Ovary (tissue), 9 donors: Measurements from ENCODE around the gene MIS12. TPM values are rescaled to one million over a fixed set of nuclear protein-coding genes. Genes with fewer than 3 reads are reported as not detected.

Source experiments
- DNase-seq, 5 donors: peaks; one replicate each; pipeline ENCODE4 v3.0.0-alpha.2; 2019 to 2020
- H3K27ac ChIP-seq, 2 donors: fragments of 200-600 bp; one replicate each; pipeline versions ENCODE4 v1.5.1 to v1.8.0; 2019 to 2022
- H3K27me3 ChIP-seq: fragments of 200-600 bp; one replicate; pipeline ENCODE4 v1.8.0; 2022
- H3K36me3 ChIP-seq: fragments of 200-600 bp; sonication (generic); one replicate; pipeline ENCODE4 v1.5.1; 2019
- H3K4me1 ChIP-seq: one replicate; pipeline ENCODE4 v1.8.1; 2013; ENCODE audit warnings: mild to moderate bottlenecking, moderate library complexity; ENCODE audit not compliant: insufficient read depth
- H3K4me3 ChIP-seq: fragments of 200-600 bp; sonication (generic); one replicate; pipeline ENCODE4 v1.5.1; 2017
- H3K9me3 ChIP-seq, 2 donors: fragments of 200-600 bp in 1 of 2; sonication (generic) in 1 of 2; one replicate each; pipeline versions ENCODE4 v1.5.1 to v1.8.1; 2013 to 2019; ENCODE audit warnings: mild to moderate bottlenecking in 1 of 2, moderate library complexity in 1 of 2
- CTCF ChIP-seq, 3 donors: fragments of 450-650 bp in 2 of 3; fragments of 200-600 bp in 1 of 3; IDR thresholded peaks; one replicate each; pipeline versions ENCODE4 v1.5.1 to v1.8.0; 2016 to 2022; ENCODE audit warnings: antibody characterized with exemption in 3 of 3, mild to moderate bottlenecking in 1 of 3
- EP300 ChIP-seq: sonication (generic); formaldehyde crosslinking; IDR thresholded peaks from one replicate; pipeline ENCODE4 v1.6.1; 2017; ENCODE audit warnings: antibody characterized with exemption
- POLR2A ChIP-seq: fragments of 450-650 bp; IDR thresholded peaks from one replicate; pipeline ENCODE4 v1.6.1; 2017; ENCODE audit warnings: antibody characterized with exemption, mild to moderate bottlenecking, moderate library complexity
- WGBS, 3 donors: extraction: QIAGEN DNeasy Blood & Tissue Kit in 1 of 3; methylation state at CpG; one replicate each; pipeline versions ENCODE4 v1.1.5 to v1.1.7; 2013 to 2017; 5-methylcytosine and 5-hydroxymethylcytosine counted together
- intact Hi-C, 4 donors: fragments of 100-400 bp; cut with DNase I; formaldehyde crosslinking; loops; one replicate each; pipeline versions ENCODE4 v1.11.0 to v1.15.1; 2022 to 2023
- polyA plus RNA-seq, 2 donors: library from polyadenylated mRNA; stranded (reverse); fragments of 200-250 nt in 1 of 2; fragments of 350-450 nt in 1 of 2; fragmentation: Illumina TruSeq in 1 of 2; extraction: RNeasy Lipid Tissue Mini Kit (QIAGEN cat#74804) in 1 of 2; gene quantifications; one replicate each; pipeline ENCODE4 v1.2.3, GENCODE V29; 2013 to 2014
- total RNA-seq, 7 donors: library from RNA; depleted of rRNA in 2 of 7; stranded (reverse); fragments of >200 nt in 2 of 7; fragmentation: NEBNext Ultra II Directional in 3 of 7; extraction: Animal tissue kit (Norgen Biotek cat#: 25700) in 3 of 7; gene quantifications; one replicate each; pipeline versions ENCODE4 v1.1.0 to v1.2.4, GENCODE V29; 2016 to 2023
- donor health status: DM: no; HTN: no; CAD: no; lungs with moderate emphysema.
- donor health status: DM: no; HTN: no; CAD: no.
- donor health status: Bipolar disorder and iron deficiency.
- donor health status: DM: yes; HTN: yes; CAD: no.
- donor health status: DM: no; HTN: no; CAD: no.
- donor health status: DM: yes; HTN: yes; CAD: no.

MIS12 gene
- total and polyA plus RNA-seq, 9 donors, result 9.3 to 19.8 (median 15.7) TPM

- TF ChIP-seq CTCF (IDR thresholded peaks at IDR 0.05), result no peak
- intact Hi-C loops, result no loop called here
- Histone ChIP-seq H3K36me3 (no peaks in the 10 kb centered on the region), H3K9me3 (no peaks in the 10 kb centered on the region), H3K27me3 (no peaks in the 10 kb centered on the region), H3K27ac (peak overlapping the region in 1 of 2 donors; percentile 55), H3K4me3 (peak overlapping the region; percentile 75), H3K4me1 (peaks cover 2% of the 10 kb centered on the region)
- WGBS, 3 donors, result 6 to 30% (median 12%) methylated on average over 1 of the region's 1 CpG
- DNase-seq, result no peak
These were observed 47.0 kb upstream of the MIS12 start for GRCh38 chr17:5439446-5439764.

DNA sequence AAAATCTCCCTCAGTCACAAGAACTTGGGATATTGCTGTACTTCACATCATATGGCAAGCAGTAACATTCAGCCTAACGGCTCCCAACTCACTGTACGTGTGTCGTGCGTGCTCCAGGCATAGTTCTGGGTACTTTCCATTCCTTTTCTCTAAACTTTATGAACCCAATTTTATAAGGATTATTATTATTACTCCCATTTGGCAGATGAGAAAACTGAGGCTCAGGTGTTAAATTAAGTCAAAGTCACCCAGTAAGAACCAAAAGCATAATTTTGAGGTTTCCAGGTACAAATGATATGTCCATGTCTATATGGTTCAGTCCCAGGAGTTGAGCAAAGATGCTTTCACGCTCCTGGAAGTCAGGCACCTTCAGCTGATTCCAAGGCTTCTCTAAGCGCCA is 42.6 kb upstream of the MIS12 start:
- no peak for DNase-seq
- no peaks in the 10 kb centered on the region for H3K27me3 ChIP-seq
- no peaks in the 10 kb centered on the region for H3K9me3 ChIP-seq
- peaks cover 2% of the 10 kb centered on the region for H3K4me1 ChIP-seq
- 95 to 98% (median 96%) methylated on average over 6 of the region's 6 CpGs for WGBS, 3 donors
- intact Hi-C loops, result no loop called here
- H3K4me3 ChIP-seq, result no peak overlapping the region
- no peaks in the 10 kb centered on the region for H3K36me3 ChIP-seq
- no peak overlapping the region for H3K27ac ChIP-seq
- TF ChIP-seq EP300, result no peak
- TF ChIP-seq POLR2A, result no peak
- no peak for TF ChIP-seq CTCF (IDR thresholded peaks at IDR 0.05)

DNA sequence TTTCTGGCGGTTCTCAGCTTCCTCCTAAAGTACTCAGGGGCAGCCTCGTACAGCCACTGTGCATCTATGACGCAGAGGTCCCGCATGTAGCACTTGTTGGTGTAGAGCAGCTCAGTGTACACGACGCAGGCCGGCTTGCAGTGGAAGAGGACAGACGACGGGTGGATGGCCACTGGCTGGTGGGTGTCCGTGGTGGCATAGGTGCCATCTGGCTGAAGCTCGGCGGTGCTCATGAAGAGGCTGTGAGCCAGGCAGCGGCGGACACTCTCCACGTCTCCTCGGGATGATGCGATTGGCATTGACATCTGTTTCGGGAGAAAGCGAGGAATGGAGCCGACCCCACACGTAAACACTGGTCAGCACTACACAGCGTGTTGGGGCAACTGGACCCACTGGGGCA is 42.2 kb upstream of the MIS12 start:
- intact Hi-C loops, result no loop called here
- H3K36me3 ChIP-seq, result no peaks in the 10 kb centered on the region
- no peak overlapping the region for H3K27ac ChIP-seq
- no peak for DNase-seq
- H3K9me3 ChIP-seq, result no peaks in the 10 kb centered on the region
- TF ChIP-seq CTCF (IDR thresholded peaks at IDR 0.05), result no peak
- TF ChIP-seq EP300, result no peak
- no peak for TF ChIP-seq POLR2A
- H3K27me3 ChIP-seq, result no peaks in the 10 kb centered on the region
- 91 to 93% (median 91%) methylated on average over 22 of the region's 22 CpGs for WGBS, 3 donors
- peaks cover 2% of the 10 kb centered on the region for H3K4me1 ChIP-seq
- no peak overlapping the region for H3K4me3 ChIP-seq

GRCh38 chr17:5446786-5447185 is 39.6 kb upstream of the MIS12 start:
- no peaks in the 10 kb centered on the region for H3K27me3 ChIP-seq
- WGBS, 3 donors, result 84 to 89% (median 88%) methylated on average over 8 of the region's 8 CpGs
- DNase-seq, result no peak
- TF ChIP-seq EP300, result no peak
- TF ChIP-seq POLR2A, result no peak
- no peak for TF ChIP-seq CTCF (IDR thresholded peaks at IDR 0.05)
- H3K9me3 ChIP-seq, result no peaks in the 10 kb centered on the region
- no peaks in the 10 kb centered on the region for H3K36me3 ChIP-seq
- intact Hi-C loops, result no loop called here
- no peak overlapping the region for H3K27ac ChIP-seq
- no peaks in the 10 kb centered on the region for H3K4me1 ChIP-seq
- no peak overlapping the region for H3K4me3 ChIP-seq
